Endothelial cell of umbilical vein (primary cell): ENCODE measurements around the gene BRME1.

Source experiments
- CTCF ChIP-seq, 2 donors: IDR thresholded peaks; 1 replicate in 1 of 2; 2 replicates in 1 of 2; pipeline ENCODE4 v1.5.1; 2011; ENCODE audit warnings: low read length in 2 of 2, mild to moderate bottlenecking in 2 of 2, moderate library complexity in 2 of 2, control low read depth in 1 of 2, inconsistent platforms in 1 of 2, low read depth in 1 of 2; ENCODE audit not compliant: insufficient read depth in 1 of 2; ENCODE audit errors: extremely low read depth in 1 of 2
- MAX ChIP-seq: IDR thresholded peaks from 2 replicates; pipeline ENCODE4 v1.6.1; 2011; ENCODE audit not compliant: insufficient read depth, insufficient read length
- POLR2A ChIP-seq: IDR thresholded peaks from 2 replicates; pipeline ENCODE4 v1.6.1; 2012; ENCODE audit warnings: low read depth, mild to moderate bottlenecking, control low read depth, low read length
- POLR2AphosphoS5 ChIP-seq: IDR thresholded peaks from 2 replicates; pipeline ENCODE4 v1.6.1; 2012; ENCODE audit warnings: low read depth, mild to moderate bottlenecking, control low read depth, low read length, moderate library complexity; ENCODE audit not compliant: insufficient read depth

- TF ChIP-seq CTCF (IDR thresholded peaks at IDR 0.05; ENCODE audit: extremely low read depth in 1 of 2, insufficient read depth in 1 of 2, low read depth in 1 of 2, low read length in 2 of 2) (no peak), POLR2A (peak; percentile 11), MAX (no peak), POLR2AphosphoS5 (no peak)
These were observed 47.1 kb upstream of the BRME1 start for GRCh38 chr19:13952931-13953531.
